WERI-Rb-1 (cell line): ENCODE measurements around the gene P2RX2.
A peak's percentile ranks its signal among the peaks of the same experiment; 100 is the strongest.
"Not testable (repeated sequence)": the region's sequence is repeated elsewhere in the genome, so short reads cannot be mapped to it uniquely, and the experiment has no call there.

ENCODE experiments used
- DNase-seq: peaks from one replicate; pipeline ENCODE4 v3.0.0-alpha.2; 2020
- H3K27ac ChIP-seq: fragments of 250-450 bp; sonication (Bioruptor Pico); 2 replicates; pipeline ENCODE4 v1.5.1; 2020; ENCODE audit warnings: mild to moderate bottlenecking, moderate library complexity
- H3K27me3 ChIP-seq: fragments of 250-450 bp; sonication (Bioruptor Pico); 2 replicates; pipeline ENCODE4 v1.5.1; 2021; ENCODE audit warnings: mild to moderate bottlenecking, low read depth, moderate library complexity; ENCODE audit not compliant: insufficient read depth, severe bottlenecking
- H3K36me3 ChIP-seq: fragments of 250-450 bp; sonication (Bioruptor Pico); 2 replicates; pipeline ENCODE4 v1.5.1; 2020; ENCODE audit warnings: mild to moderate bottlenecking, moderate library complexity
- H3K4me3 ChIP-seq: 2 replicates; pipeline ENCODE4 v1.5.1; 2011; ENCODE audit warnings: low read depth, mild to moderate bottlenecking, control low read depth, low read length
- H3K9me3 ChIP-seq: fragments of 250-450 bp; sonication (Bioruptor Pico); 2 replicates; pipeline ENCODE4 v1.5.1; 2021; ENCODE audit warnings: mild to moderate bottlenecking, moderate library complexity; ENCODE audit not compliant: severe bottlenecking
- TF ChIP-seq, protein P1 (sequence below): IDR thresholded peaks from 2 replicates; pipeline ENCODE4 v1.5.1; 2011; ENCODE audit warnings: low read depth, mild to moderate bottlenecking, control low read depth, inconsistent platforms, low read length

The P2RX2 gene

DNA sequence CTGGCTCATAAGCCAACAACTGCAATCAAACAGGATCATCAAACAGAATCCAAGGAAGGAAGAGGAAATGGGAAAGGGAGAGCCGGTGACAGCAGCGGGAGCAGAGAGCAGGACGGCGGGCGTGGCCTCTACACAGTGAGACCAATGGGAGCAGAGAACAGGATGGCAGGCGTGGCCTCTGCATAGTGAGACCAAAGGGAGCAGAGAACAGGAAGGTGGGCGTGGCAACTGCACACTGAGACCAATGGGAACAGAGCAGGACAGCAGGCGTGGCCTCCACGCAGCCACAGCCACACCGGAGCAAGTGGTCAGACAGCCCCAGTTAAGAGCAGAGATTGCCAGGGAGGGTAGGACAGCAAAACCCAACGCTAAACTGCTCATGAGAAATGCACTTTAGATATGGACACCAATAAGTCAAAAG is 24.6 kb upstream of the P2RX2 start:
- Histone ChIP-seq H3K36me3 (no peaks in the 10 kb centered on the region), H3K27me3 (no peaks in the 10 kb centered on the region), H3K27ac (no peak overlapping the region; the same call in 1 of the 2 replicates), H3K9me3 (no peaks in the 10 kb centered on the region), H3K4me3 (peak overlapping the region; percentile 30)
- peak; percentile 98 for DNase-seq
- TF ChIP-seq, protein P1, sequence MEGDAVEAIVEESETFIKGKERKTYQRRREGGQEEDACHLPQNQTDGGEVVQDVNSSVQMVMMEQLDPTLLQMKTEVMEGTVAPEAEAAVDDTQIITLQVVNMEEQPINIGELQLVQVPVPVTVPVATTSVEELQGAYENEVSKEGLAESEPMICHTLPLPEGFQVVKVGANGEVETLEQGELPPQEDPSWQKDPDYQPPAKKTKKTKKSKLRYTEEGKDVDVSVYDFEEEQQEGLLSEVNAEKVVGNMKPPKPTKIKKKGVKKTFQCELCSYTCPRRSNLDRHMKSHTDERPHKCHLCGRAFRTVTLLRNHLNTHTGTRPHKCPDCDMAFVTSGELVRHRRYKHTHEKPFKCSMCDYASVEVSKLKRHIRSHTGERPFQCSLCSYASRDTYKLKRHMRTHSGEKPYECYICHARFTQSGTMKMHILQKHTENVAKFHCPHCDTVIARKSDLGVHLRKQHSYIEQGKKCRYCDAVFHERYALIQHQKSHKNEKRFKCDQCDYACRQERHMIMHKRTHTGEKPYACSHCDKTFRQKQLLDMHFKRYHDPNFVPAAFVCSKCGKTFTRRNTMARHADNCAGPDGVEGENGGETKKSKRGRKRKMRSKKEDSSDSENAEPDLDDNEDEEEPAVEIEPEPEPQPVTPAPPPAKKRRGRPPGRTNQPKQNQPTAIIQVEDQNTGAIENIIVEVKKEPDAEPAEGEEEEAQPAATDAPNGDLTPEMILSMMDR = no peak

DNA sequence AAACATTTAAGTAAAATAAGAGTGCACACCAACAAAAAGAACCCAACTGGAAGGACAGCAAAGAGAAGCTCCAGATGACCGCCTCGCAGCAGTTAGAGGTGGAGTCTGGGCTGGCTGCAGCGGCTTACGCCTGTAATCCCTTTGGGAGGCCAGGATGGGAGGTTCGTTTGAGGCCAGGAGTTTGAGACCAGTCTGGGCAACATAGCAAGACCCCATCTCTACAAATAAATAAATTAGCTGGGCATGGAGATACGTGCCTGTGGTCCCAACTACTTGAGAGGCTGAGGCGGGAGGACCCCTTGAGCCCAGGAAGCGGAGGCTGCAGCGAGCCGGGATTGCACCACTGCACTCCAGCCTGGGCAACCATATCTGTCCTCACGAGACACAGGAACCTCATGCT is 23.4 kb upstream of the P2RX2 start:
- no peak overlapping the region for H3K4me3 ChIP-seq
- H3K9me3 ChIP-seq = no peaks in the 10 kb centered on the region
- no peak for DNase-seq
- no peaks in the 10 kb centered on the region for H3K27me3 ChIP-seq
- TF ChIP-seq, protein P1 = no peak
- H3K27ac ChIP-seq = no peak overlapping the region
- no peaks in the 10 kb centered on the region for H3K36me3 ChIP-seq

DNA sequence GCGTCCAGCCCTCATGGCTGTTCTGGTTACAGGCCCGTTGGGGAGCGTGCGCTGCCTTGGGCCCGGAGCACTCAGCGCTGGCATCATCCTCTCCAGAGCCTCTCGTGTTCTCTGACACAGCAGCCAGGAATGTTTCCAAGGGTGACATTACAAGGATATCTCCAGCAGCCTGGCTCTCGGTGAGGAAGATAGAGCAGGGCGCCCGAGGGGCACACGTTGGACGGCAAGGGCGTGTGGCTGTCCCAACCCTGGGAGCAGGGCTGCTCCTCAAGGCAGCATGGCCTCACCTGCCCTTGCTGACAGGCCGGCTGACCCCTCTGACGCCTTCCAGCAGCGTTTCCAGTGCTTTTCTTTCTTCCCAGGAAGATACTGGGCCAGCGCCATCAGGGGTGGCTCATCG is 22.6 kb upstream of the P2RX2 start:
- no peaks in the 10 kb centered on the region for H3K27me3 ChIP-seq
- no peak overlapping the region for H3K27ac ChIP-seq
- DNase-seq = no peak
- no peaks in the 10 kb centered on the region for H3K36me3 ChIP-seq
- no peaks in the 10 kb centered on the region for H3K9me3 ChIP-seq
- TF ChIP-seq, protein P1 = no peak
- no peak overlapping the region for H3K4me3 ChIP-seq

DNA sequence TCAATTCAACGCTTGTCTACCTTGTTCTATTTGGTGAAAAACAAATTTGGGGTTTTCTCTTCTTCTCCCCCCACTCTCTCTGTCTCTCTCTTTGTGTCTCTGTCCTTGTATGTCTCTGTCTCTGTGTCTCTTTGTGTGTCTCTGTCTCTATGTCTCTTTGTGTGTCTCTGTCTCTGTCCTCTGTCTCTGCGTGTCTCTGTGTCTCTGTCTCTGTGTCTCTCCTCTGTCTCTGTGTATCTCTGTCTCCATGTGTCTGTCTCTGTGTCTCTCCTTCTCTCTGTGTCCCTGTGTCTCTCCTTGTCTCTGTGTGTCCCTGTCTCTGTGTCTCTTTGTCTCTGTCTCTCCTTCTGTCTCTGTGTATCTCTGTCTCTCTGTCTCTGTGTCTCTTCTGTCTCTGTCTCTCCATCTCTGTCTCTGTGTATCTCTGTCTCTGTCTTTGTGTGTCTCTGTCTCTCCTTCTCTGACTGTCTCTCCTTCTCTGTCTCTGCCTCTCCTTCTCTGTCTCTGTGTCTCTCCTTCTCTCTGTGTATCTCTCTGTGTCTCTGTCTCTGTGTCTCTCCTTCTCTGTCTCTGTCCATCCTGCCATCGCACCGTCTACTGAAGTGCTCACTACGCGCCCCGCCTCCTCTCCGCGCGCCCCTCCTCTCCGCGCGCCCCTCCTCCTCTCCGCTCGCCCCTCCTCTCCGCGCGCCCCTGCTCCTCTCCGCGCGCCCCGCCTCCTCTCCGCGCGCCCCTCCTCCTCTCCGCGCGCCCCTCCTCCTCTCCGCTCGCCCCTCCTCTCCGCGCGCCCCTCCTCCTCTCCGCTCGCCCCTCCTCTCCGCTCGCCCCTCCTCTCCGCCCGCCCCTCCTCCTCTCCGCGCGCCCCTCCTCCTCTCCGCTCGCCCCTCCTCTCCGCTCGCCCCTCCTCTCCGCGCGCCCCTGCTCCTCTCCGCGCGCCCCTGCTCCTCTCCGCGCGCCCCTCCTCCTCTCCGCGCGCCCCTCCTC is 21.0 kb upstream of the P2RX2 start:
- no peak overlapping the region for H3K27ac ChIP-seq
- DNase-seq = peak; percentile 56
- no peaks in the 10 kb centered on the region for H3K36me3 ChIP-seq
- TF ChIP-seq, protein P1 = no peak
- no peaks in the 10 kb centered on the region for H3K9me3 ChIP-seq
- peak overlapping the region; percentile 5 for H3K4me3 ChIP-seq
- no peaks in the 10 kb centered on the region for H3K27me3 ChIP-seq

DNA sequence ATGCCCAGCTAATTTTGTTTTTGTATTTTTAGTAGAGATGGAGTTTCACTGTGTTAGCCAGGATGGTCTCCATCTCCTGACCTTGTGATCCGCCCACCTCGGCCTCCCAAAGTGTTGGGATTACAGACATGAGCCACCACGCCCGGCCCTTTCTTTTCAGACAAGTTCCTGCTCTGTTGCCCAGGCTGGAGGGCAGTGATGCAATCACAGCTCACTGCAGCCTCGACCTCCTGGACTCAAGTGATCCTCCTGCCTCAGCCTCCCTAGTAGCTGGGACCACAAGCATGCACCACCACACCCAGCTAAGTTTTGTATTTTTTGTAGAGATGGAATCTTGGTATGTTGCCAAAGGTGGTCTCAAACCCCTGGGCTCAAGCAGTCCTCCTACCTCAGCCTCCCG is 19.1 kb upstream of the P2RX2 start:
- not testable (repeated sequence) for H3K36me3 ChIP-seq, H3K27me3 ChIP-seq, H3K9me3 ChIP-seq, DNase-seq, H3K27ac ChIP-seq, H3K4me3 ChIP-seq
